Liver (tissue), 9 donors: Measurements from ENCODE around the gene VSNL1. TPM values are rescaled to one million over a fixed set of nuclear protein-coding genes. Genes with fewer than 3 reads are reported as not detected.

Experiments used
- DNase-seq: peaks from one replicate; pipeline ENCODE4 v3.0.0-alpha.2; 2017; ENCODE audit warnings: low spot score
- H3K27ac ChIP-seq, 2 donors: one replicate each; pipeline ENCODE4 v1.7.0; 2013; ENCODE audit warnings: inconsistent platforms in 2 of 2, low read length in 2 of 2, control low read depth in 1 of 2, low read depth in 1 of 2, mild to moderate bottlenecking in 1 of 2
- H3K27me3 ChIP-seq, 4 donors: one replicate each; pipeline versions ENCODE4 v1.6.1 to v1.7.0; 2013; ENCODE audit warnings: low read length in 3 of 4, inconsistent platforms in 1 of 4, mild to moderate bottlenecking in 1 of 4, moderate library complexity in 1 of 4; ENCODE audit not compliant: control insufficient read depth in 4 of 4, insufficient read depth in 4 of 4
- H3K36me3 ChIP-seq, 4 donors: one replicate each; pipeline versions ENCODE4 v1.6.1 to v1.7.0; 2013; ENCODE audit warnings: low read length in 3 of 4, mild to moderate bottlenecking in 3 of 4, low read depth in 1 of 4, moderate library complexity in 1 of 4; ENCODE audit not compliant: control insufficient read depth in 4 of 4, insufficient read depth in 3 of 4
- H3K4me1 ChIP-seq, 4 donors: one replicate each; pipeline versions ENCODE4 v1.6.1 to v1.7.0; 2013; ENCODE audit warnings: low read length in 3 of 4, mild to moderate bottlenecking in 3 of 4, moderate library complexity in 1 of 4; ENCODE audit not compliant: control insufficient read depth in 4 of 4, insufficient read depth in 4 of 4
- H3K4me3 ChIP-seq, 3 donors: one replicate each; pipeline versions ENCODE4 v1.6.1 to v1.7.0; 2013; ENCODE audit warnings: low read length in 3 of 3, control low read depth in 1 of 3, low read depth in 1 of 3, mild to moderate bottlenecking in 1 of 3
- H3K9ac ChIP-seq, 2 donors: one replicate each; pipeline ENCODE4 v1.7.0; 2013; ENCODE audit warnings: low read length in 2 of 2, mild to moderate bottlenecking in 2 of 2, moderate library complexity in 2 of 2, control low read depth in 1 of 2, low read depth in 1 of 2
- H3K9me3 ChIP-seq, 4 donors: one replicate each; pipeline versions ENCODE4 v1.6.1 to v1.7.0; 2013; ENCODE audit warnings: low read length in 3 of 4; ENCODE audit not compliant: control insufficient read depth in 4 of 4
- EGR1 ChIP-seq, 2 donors: IDR thresholded peaks; 2 replicates each; pipeline ENCODE4 v1.6.1; 2016 to 2018; ENCODE audit warnings: antibody characterized with exemption in 2 of 2, low read depth in 2 of 2
- FOXA1 ChIP-seq: IDR thresholded peaks from 2 replicates; pipeline ENCODE4 v1.6.1; 2016; ENCODE audit warnings: antibody characterized with exemption
- FOXA2 ChIP-seq: IDR thresholded peaks from 2 replicates; pipeline ENCODE4 v1.6.1; 2016; ENCODE audit warnings: antibody characterized with exemption
- GABPA ChIP-seq, 2 donors: IDR thresholded peaks in 1 of 2; conservative IDR thresholded peaks in 1 of 2; 2 replicates each; pipeline ENCODE4 v1.6.1; 2016; ENCODE audit warnings: antibody characterized with exemption in 2 of 2, mild to moderate bottlenecking in 1 of 2, moderate library complexity in 1 of 2
- HNF4A ChIP-seq, 2 donors: conservative IDR thresholded peaks; 2 replicates each; pipeline ENCODE4 v1.6.1; 2016; ENCODE audit warnings: antibody characterized with exemption in 2 of 2, mild to moderate bottlenecking in 2 of 2
- NR2F2 ChIP-seq: IDR thresholded peaks from 2 replicates; pipeline ENCODE4 v1.6.1; 2016; ENCODE audit warnings: antibody characterized with exemption
- RAD21 ChIP-seq, 2 donors: IDR thresholded peaks; 2 replicates each; pipeline ENCODE4 v1.6.1; 2016; ENCODE audit warnings: antibody characterized with exemption in 2 of 2, mild to moderate bottlenecking in 2 of 2
- RXRA ChIP-seq, 2 donors: IDR thresholded peaks; 2 replicates each; pipeline ENCODE4 v1.6.1; 2017 to 2018; ENCODE audit warnings: antibody characterized with exemption in 2 of 2, mild to moderate bottlenecking in 1 of 2
- SP1 ChIP-seq: IDR thresholded peaks from 2 replicates; pipeline ENCODE4 v1.6.1; 2018; ENCODE audit warnings: antibody characterized with exemption, mild to moderate bottlenecking
- TAF1 ChIP-seq: conservative IDR thresholded peaks from 2 replicates; pipeline ENCODE4 v1.6.1; 2016; ENCODE audit warnings: antibody characterized with exemption, mild to moderate bottlenecking
- YY1 ChIP-seq: IDR thresholded peaks from 2 replicates; pipeline ENCODE4 v1.6.1; 2016; ENCODE audit warnings: antibody characterized with exemption, mild to moderate bottlenecking
- WGBS: extraction: QIAGEN DNeasy Blood & Tissue Kit; methylation state at CpG from one replicate; pipeline ENCODE4 v1.1.7; 2013; 5-methylcytosine and 5-hydroxymethylcytosine counted together
- polyA plus RNA-seq, 2 donors: library from polyadenylated mRNA; stranded (reverse) in 1 of 2; unstranded in 1 of 2; fragments of 200-250 nt in 1 of 2; fragments of >200 nt in 1 of 2; fragmentation: Nextera tagmentation in 1 of 2; extraction: Ambion mirVana in 1 of 2; gene quantifications; one replicate each; pipeline versions ENCODE4 v1.2.1 to v1.2.3, GENCODE V29; 2013 to 2015
- total RNA-seq, 2 donors: library from RNA; depleted of rRNA; stranded (reverse); fragments of >200 nt; gene quantifications; one replicate each; pipeline ENCODE4 v1.2.3, GENCODE V29; 2014
- TF ChIP-seq, protein P1 (sequence below): fragments of 150-350 bp; IDR thresholded peaks from 2 replicates; pipeline ENCODE4 v1.5.1; 2017; ENCODE audit warnings: improper control_type of control experiment, low read depth, low read length; ENCODE audit not compliant: missing input control
- TF ChIP-seq, protein P2 (sequence below): IDR thresholded peaks from 2 replicates; pipeline ENCODE4 v1.6.1; 2016; ENCODE audit warnings: antibody characterized with exemption
- TF ChIP-seq, protein P3 (sequence below): IDR thresholded peaks from 2 replicates; pipeline ENCODE4 v1.6.1; 2016; ENCODE audit warnings: antibody characterized with exemption
- TF ChIP-seq, protein P4 (sequence below): IDR thresholded peaks from 2 replicates; pipeline ENCODE4 v1.6.1; 2016; ENCODE audit warnings: antibody characterized with exemption
- donor health status: healthy.
- donor health status: healthy.
- donor health status: healthy.
- donor health status: healthy.
- donor health status: healthy.

VSNL1 gene
- total and polyA plus RNA-seq, 4 donors: 2.2 to 32.9 (median 6.3) TPM

- TF ChIP-seq SP1: no peak
- no peak for TF ChIP-seq RAD21 (IDR thresholded peaks at IDR 0.05)
- TF ChIP-seq EGR1 (IDR thresholded peaks at IDR 0.05; ENCODE audit: low read depth in 2 of 2): no peak
Observed at GRCh38 chr2:17592731-17593409, 52.4 kb downstream of the VSNL1 start (continued).

- no peak for TF ChIP-seq FOXA1
- no peak for TF ChIP-seq YY1
- TF ChIP-seq FOXA2: no peak
- TF ChIP-seq SP1: no peak
- TF ChIP-seq, protein P1, sequence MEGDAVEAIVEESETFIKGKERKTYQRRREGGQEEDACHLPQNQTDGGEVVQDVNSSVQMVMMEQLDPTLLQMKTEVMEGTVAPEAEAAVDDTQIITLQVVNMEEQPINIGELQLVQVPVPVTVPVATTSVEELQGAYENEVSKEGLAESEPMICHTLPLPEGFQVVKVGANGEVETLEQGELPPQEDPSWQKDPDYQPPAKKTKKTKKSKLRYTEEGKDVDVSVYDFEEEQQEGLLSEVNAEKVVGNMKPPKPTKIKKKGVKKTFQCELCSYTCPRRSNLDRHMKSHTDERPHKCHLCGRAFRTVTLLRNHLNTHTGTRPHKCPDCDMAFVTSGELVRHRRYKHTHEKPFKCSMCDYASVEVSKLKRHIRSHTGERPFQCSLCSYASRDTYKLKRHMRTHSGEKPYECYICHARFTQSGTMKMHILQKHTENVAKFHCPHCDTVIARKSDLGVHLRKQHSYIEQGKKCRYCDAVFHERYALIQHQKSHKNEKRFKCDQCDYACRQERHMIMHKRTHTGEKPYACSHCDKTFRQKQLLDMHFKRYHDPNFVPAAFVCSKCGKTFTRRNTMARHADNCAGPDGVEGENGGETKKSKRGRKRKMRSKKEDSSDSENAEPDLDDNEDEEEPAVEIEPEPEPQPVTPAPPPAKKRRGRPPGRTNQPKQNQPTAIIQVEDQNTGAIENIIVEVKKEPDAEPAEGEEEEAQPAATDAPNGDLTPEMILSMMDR: no peak
- TF ChIP-seq RXRA (IDR thresholded peaks at IDR 0.05): no peak
- TF ChIP-seq, protein P2, sequence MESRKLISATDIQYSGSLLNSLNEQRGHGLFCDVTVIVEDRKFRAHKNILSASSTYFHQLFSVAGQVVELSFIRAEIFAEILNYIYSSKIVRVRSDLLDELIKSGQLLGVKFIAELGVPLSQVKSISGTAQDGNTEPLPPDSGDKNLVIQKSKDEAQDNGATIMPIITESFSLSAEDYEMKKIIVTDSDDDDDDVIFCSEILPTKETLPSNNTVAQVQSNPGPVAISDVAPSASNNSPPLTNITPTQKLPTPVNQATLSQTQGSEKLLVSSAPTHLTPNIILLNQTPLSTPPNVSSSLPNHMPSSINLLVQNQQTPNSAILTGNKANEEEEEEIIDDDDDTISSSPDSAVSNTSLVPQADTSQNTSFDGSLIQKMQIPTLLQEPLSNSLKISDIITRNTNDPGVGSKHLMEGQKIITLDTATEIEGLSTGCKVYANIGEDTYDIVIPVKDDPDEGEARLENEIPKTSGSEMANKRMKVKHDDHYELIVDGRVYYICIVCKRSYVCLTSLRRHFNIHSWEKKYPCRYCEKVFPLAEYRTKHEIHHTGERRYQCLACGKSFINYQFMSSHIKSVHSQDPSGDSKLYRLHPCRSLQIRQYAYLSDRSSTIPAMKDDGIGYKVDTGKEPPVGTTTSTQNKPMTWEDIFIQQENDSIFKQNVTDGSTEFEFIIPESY: no peak
- no peak for TF ChIP-seq RAD21 (IDR thresholded peaks at IDR 0.05)
- no peak for TF ChIP-seq TAF1
- TF ChIP-seq EGR1 (IDR thresholded peaks at IDR 0.05; ENCODE audit: low read depth in 2 of 2): no peak
- TF ChIP-seq NR2F2: no peak
- no peak for TF ChIP-seq HNF4A (conservative IDR thresholded peaks at IDR 0.05)
- no peak for TF ChIP-seq GABPA (IDR thresholded peaks at IDR 0.05 in 1 of 2, conservative IDR thresholded peaks at IDR 0.05 in 1 of 2)
- 91% methylated on average over 2 of the region's 2 CpGs for WGBS
Observed at GRCh38 chr2:17593445-17593840, 52.9 kb downstream of the VSNL1 start.

DNA sequence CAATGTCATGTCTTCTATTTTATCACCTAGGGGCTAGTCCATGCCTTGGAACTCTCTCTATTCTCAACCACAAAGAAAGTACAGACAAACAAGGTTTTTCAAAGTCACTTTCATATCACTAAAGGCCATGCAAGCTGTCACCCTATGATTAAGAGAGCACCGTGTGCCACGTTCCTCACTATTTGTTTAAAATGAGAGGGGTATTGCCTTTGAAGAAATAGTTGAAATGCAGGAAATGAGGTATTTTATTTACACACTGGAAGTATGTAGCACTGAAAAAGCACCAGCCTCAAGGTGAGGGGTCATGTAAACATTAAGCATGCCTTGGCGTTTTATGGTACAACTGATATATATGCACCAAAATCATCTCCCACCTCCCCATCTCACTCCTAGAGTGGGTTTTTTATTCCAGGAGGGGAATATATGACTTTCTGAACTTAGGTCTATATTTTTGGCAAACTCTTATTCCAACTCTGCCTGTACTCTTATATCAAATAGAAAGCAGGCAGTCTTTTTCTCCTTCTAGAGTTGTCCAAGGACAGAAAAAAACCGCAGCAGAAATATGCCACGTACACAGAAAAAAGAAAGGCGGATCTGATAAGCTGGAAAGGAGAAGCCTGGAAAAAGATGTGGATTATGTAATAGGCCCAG, 53.5 kb downstream of the VSNL1 start:
- no peaks in the 10 kb centered on the region for H3K27me3 ChIP-seq
- no peak overlapping the region for H3K4me3 ChIP-seq
- H3K4me1 ChIP-seq: no peaks in the 10 kb centered on the region
- H3K36me3 ChIP-seq: peaks cover 0 to 3% (median 2%) of the 10 kb centered on the region in 4 donors
- no peak overlapping the region for H3K9ac ChIP-seq
- TF ChIP-seq, protein P2: no peak
- TF ChIP-seq, protein P3, sequence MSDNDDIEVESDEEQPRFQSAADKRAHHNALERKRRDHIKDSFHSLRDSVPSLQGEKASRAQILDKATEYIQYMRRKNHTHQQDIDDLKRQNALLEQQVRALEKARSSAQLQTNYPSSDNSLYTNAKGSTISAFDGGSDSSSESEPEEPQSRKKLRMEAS: no peak
- TF ChIP-seq SP1: no peak
- TF ChIP-seq GABPA (IDR thresholded peaks at IDR 0.05 in 1 of 2, conservative IDR thresholded peaks at IDR 0.05 in 1 of 2): no peak
- TF ChIP-seq TAF1: no peak
- no peak for TF ChIP-seq RXRA (IDR thresholded peaks at IDR 0.05)
- TF ChIP-seq, protein P4, sequence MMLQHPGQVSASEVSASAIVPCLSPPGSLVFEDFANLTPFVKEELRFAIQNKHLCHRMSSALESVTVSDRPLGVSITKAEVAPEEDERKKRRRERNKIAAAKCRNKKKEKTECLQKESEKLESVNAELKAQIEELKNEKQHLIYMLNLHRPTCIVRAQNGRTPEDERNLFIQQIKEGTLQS: no peak
- 75% methylated on average over 6 of the region's 6 CpGs for WGBS
- DNase-seq: no peak
- no peak overlapping the region for H3K27ac ChIP-seq
- H3K9me3 ChIP-seq: no peaks in the 10 kb centered on the region

More at GRCh38 chr2:17593445-17593840, 52.9 kb downstream of the VSNL1 start:
- H3K4me3 ChIP-seq: no peak overlapping the region
- no peaks in the 10 kb centered on the region for H3K4me1 ChIP-seq
- no peaks in the 10 kb centered on the region for H3K9me3 ChIP-seq
- no peak for DNase-seq
- no peak overlapping the region for H3K9ac ChIP-seq
- H3K27me3 ChIP-seq: no peaks in the 10 kb centered on the region
- peaks cover 0 to 3% (median 2%) of the 10 kb centered on the region in 4 donors for H3K36me3 ChIP-seq
- H3K27ac ChIP-seq: no peak overlapping the region
